Measurements from ENCODE around the gene SLC9A7. TPM values are rescaled to one million over a fixed set of nuclear protein-coding genes. Genes with fewer than 3 reads are reported as not detected.
A peak's percentile ranks its signal among the peaks of the same experiment; 100 is the strongest.

SLC9A7 gene
- polyA plus RNA-seq = 1 to 10 TPM in 2 of 4 donors, under 1 TPM in 2; under 0.01 to 2.8 (median 1.4) TPM
- long read RNA-seq, donor 1 = 0 reads
- long read RNA-seq, donor 2 = 0 reads
- long read RNA-seq, donor 3 = 0 reads
- long read RNA-seq, donor 4 = 0 reads
- long read RNA-seq, donor 5 = 0 reads
- long read RNA-seq, donor 6 = 0 reads
- long read RNA-seq, donor 7, partial matches to known transcripts = 5 of 5 reads
- long read RNA-seq, donor 7, other reads (novel, unspliced or antisense) = 0 of 5 reads
- long read RNA-seq, donor 8 = 0 reads
- long read RNA-seq, donor 9 = 0 reads
- long read RNA-seq, donor 10 = 0 reads

- no peaks in the 10 kb centered on the region for H3K27me3 ChIP-seq (ENCODE audit: control insufficient read depth in 3 of 3, insufficient read depth in 3 of 3, low read length in 3 of 3)
- no peaks in the 10 kb centered on the region for H3K36me3 ChIP-seq (ENCODE audit: control insufficient read depth in 3 of 3, insufficient read depth in 2 of 3, low read depth in 1 of 3, low read length in 3 of 3)
- peak; percentile 67 to 85 for DNase-seq
- peaks cover 0 to 4% (median 2%) of the 10 kb centered on the region in 3 donors for H3K4me1 ChIP-seq (ENCODE audit: control insufficient read depth in 3 of 3, insufficient read depth in 2 of 3, low read depth in 1 of 3, low read length in 2 of 3)
- H3K9me3 ChIP-seq (ENCODE audit: control insufficient read depth in 2 of 2, insufficient read depth in 1 of 2, low read depth in 1 of 2, low read length in 1 of 2) = peaks cover 0 to 2% of the 10 kb centered on the region in 2 donors
- H3K27ac ChIP-seq (ENCODE audit: low read depth in 1 of 3, low read length in 2 of 3) = peak within 1 kb of the TSS in 1 of 3 donors; percentile 58
- peak within 1 kb of the TSS; percentile 36 to 62 (median 51) for H3K4me3 ChIP-seq (ENCODE audit: low read depth in 1 of 3, low read length in 3 of 3)
- FAIRE-seq = no peak
- 0 to 27% (median 0%) methylated on average over 10 to 85 of the region's 85 CpGs for WGBS, 3 donors
Observed at GRCh38 chrX:46758956-46759644, at the start of gene SLC9A7. SLC9A7 (minus strand) TSS chrX:46759118; CDS start chrX:46759029, 89 bp downstream.

DNA sequence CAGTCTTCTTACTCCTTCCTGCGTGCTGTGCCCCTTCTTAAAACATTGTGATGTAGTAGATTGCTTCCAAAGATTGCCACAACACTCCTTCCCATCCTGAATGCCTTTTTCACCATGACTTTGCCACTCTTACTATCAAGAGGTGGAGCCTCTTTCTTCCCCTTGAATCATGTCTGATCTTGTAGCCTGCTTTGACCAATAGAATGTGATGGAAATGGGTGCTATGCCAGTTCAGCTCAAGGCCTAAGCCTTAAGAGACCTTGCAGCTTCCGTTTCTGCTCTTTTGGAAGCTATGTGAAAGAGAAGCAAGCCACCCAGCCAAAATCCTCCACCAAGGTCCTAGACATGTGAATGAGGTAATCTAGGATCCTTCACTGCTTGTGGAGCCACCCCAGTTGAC lies 46.4 kb upstream of the SLC9A7 start:
- Histone ChIP-seq H3K4me3 (ENCODE audit: low read depth in 1 of 3, low read length in 3 of 3) (no peak overlapping the region), H3K27ac (ENCODE audit: low read depth in 1 of 3, low read length in 2 of 3) (no peak overlapping the region), H3K4me1 (ENCODE audit: control insufficient read depth in 3 of 3, insufficient read depth in 2 of 3, low read depth in 1 of 3, low read length in 2 of 3) (no peaks in the 10 kb centered on the region), H3K9me3 (ENCODE audit: control insufficient read depth in 2 of 2, insufficient read depth in 1 of 2, low read depth in 1 of 2, low read length in 1 of 2) (no peaks in the 10 kb centered on the region), H3K36me3 (ENCODE audit: control insufficient read depth in 3 of 3, insufficient read depth in 2 of 3, low read depth in 1 of 3, low read length in 3 of 3) (no peaks in the 10 kb centered on the region), H3K27me3 (ENCODE audit: control insufficient read depth in 3 of 3, insufficient read depth in 3 of 3, low read length in 3 of 3) (peaks cover 0 to 3% (median 0%) of the 10 kb centered on the region in 3 donors)
- FAIRE-seq (no peak), DNase-seq (no peak)
- 78 to 93% (median 82%) methylated on average over 2 of the region's 2 CpGs for WGBS, 3 donors

GRCh38 chrX:46803140-46803539 lies 44.2 kb upstream of the SLC9A7 start:
- H3K4me1 ChIP-seq (ENCODE audit: control insufficient read depth in 3 of 3, insufficient read depth in 2 of 3, low read depth in 1 of 3, low read length in 2 of 3) = no peaks in the 10 kb centered on the region
- no peak overlapping the region for H3K27ac ChIP-seq (ENCODE audit: low read depth in 1 of 3, low read length in 2 of 3)
- no peaks in the 10 kb centered on the region for H3K36me3 ChIP-seq (ENCODE audit: control insufficient read depth in 3 of 3, insufficient read depth in 2 of 3, low read depth in 1 of 3, low read length in 3 of 3)
- peaks cover 0 to 3% (median 0%) of the 10 kb centered on the region in 3 donors for H3K27me3 ChIP-seq (ENCODE audit: control insufficient read depth in 3 of 3, insufficient read depth in 3 of 3, low read length in 3 of 3)
- FAIRE-seq (no peak), DNase-seq (peak in 1 of 2 donors; percentile 63)
- H3K4me3 ChIP-seq (ENCODE audit: low read depth in 1 of 3, low read length in 3 of 3) = no peak overlapping the region
- 17 to 55% (median 23%) methylated on average over 2 to 3 of the region's 3 CpGs for WGBS, 3 donors
- no peaks in the 10 kb centered on the region for H3K9me3 ChIP-seq (ENCODE audit: control insufficient read depth in 2 of 2, insufficient read depth in 1 of 2, low read depth in 1 of 2, low read length in 1 of 2)

- H3K9me3 ChIP-seq (ENCODE audit: control insufficient read depth in 2 of 2, insufficient read depth in 1 of 2, low read depth in 1 of 2, low read length in 1 of 2) = no peaks in the 10 kb centered on the region
- WGBS, 3 donors = 47 to 49% (median 47%) methylated on average over 8 of the region's 8 CpGs
- H3K4me1 ChIP-seq (ENCODE audit: control insufficient read depth in 3 of 3, insufficient read depth in 2 of 3, low read depth in 1 of 3, low read length in 2 of 3) = peaks cover 0 to 13% (median 0%) of the 10 kb centered on the region in 3 donors
- H3K36me3 ChIP-seq (ENCODE audit: control insufficient read depth in 3 of 3, insufficient read depth in 2 of 3, low read depth in 1 of 3, low read length in 3 of 3) = no peaks in the 10 kb centered on the region
- FAIRE-seq = no peak
- DNase-seq = peak; percentile 68 to 70
- H3K27me3 ChIP-seq (ENCODE audit: control insufficient read depth in 3 of 3, insufficient read depth in 3 of 3, low read length in 3 of 3) = peaks cover 0 to 3% (median 0%) of the 10 kb centered on the region in 3 donors
- no peak overlapping the region for H3K27ac ChIP-seq (ENCODE audit: low read depth in 1 of 3, low read length in 2 of 3)
- no peak overlapping the region for H3K4me3 ChIP-seq (ENCODE audit: low read depth in 1 of 3, low read length in 3 of 3)
Observed at GRCh38 chrX:46796574-46797191, 37.8 kb upstream of the SLC9A7 start.

DNA sequence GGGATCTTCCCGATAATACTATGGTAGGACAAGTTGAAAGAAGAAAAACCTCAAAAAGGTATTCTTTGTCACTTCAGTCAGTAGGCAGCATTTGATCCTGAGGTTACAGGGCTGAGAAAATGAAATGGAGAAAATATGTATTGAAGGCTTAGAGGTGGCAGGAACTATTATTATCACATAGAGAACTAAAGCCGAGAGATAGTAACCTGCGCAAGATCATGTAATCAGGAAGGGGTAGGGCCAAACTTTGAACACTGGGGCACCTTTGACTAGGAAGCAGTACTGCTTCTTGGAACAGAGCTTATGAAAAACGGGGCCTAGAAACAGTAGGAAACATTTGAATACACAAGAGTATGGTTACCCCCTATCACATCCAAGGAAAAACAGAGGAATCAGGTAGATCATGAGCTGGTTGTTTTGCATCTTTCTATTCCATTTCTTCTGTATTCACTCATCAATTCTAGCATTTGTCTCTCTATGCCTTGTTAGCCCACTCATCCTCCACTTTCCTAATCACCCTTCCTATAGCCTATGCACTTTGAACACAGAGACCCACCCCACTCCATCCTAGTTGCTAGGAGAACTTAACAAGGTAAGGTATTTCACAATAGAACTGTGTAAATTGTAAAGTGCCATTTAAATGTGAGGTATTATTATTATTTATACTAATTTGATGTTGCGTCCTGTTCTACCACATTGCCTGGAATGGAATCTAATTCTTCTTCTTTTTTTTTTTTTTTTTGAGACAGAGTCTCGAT lies 34.6 kb upstream of the SLC9A7 start:
- Histone ChIP-seq H3K36me3 (ENCODE audit: control insufficient read depth in 3 of 3, insufficient read depth in 2 of 3, low read depth in 1 of 3, low read length in 3 of 3) (no peaks in the 10 kb centered on the region), H3K4me1 (ENCODE audit: control insufficient read depth in 3 of 3, insufficient read depth in 2 of 3, low read depth in 1 of 3, low read length in 2 of 3) (peaks cover 0 to 13% (median 0%) of the 10 kb centered on the region in 3 donors), H3K27ac (ENCODE audit: low read depth in 1 of 3, low read length in 2 of 3) (peak overlapping the region in 1 of 3 donors; percentile 56), H3K27me3 (ENCODE audit: control insufficient read depth in 3 of 3, insufficient read depth in 3 of 3, low read length in 3 of 3) (no peaks in the 10 kb centered on the region), H3K4me3 (ENCODE audit: low read depth in 1 of 3, low read length in 3 of 3) (no peak overlapping the region), H3K9me3 (ENCODE audit: control insufficient read depth in 2 of 2, insufficient read depth in 1 of 2, low read depth in 1 of 2, low read length in 1 of 2) (no peaks in the 10 kb centered on the region)
- FAIRE-seq (no peak), DNase-seq (peak; percentile 53 to 61)
- WGBS, 3 donors = 33 to 61% (median 55%) methylated on average over 5 to 6 of the region's 6 CpGs

- Histone ChIP-seq H3K27ac (ENCODE audit: low read depth in 1 of 3, low read length in 2 of 3) (peak overlapping the region in 1 of 3 donors; percentile 56), H3K4me3 (ENCODE audit: low read depth in 1 of 3, low read length in 3 of 3) (no peak overlapping the region), H3K36me3 (ENCODE audit: control insufficient read depth in 3 of 3, insufficient read depth in 2 of 3, low read depth in 1 of 3, low read length in 3 of 3) (no peaks in the 10 kb centered on the region), H3K9me3 (ENCODE audit: control insufficient read depth in 2 of 2, insufficient read depth in 1 of 2, low read depth in 1 of 2, low read length in 1 of 2) (no peaks in the 10 kb centered on the region), H3K27me3 (ENCODE audit: control insufficient read depth in 3 of 3, insufficient read depth in 3 of 3, low read length in 3 of 3) (no peaks in the 10 kb centered on the region), H3K4me1 (ENCODE audit: control insufficient read depth in 3 of 3, insufficient read depth in 2 of 3, low read depth in 1 of 3, low read length in 2 of 3) (peaks cover 0 to 13% (median 0%) of the 10 kb centered on the region in 3 donors)
- DNase-seq = peak in 1 of 2 donors; percentile 16
- WGBS, 3 donors = 17 to 41% (median 35%) methylated on average over 4 of the region's 4 CpGs
- no peak for FAIRE-seq
Observed at GRCh38 chrX:46792810-46793188, 33.9 kb upstream of the SLC9A7 start.

- H3K4me3 ChIP-seq (ENCODE audit: low read depth in 1 of 3, low read length in 3 of 3) = no peak overlapping the region
Observed at GRCh38 chrX:46791927-46792809, 33.2 kb upstream of the SLC9A7 start.

More at GRCh38 chrX:46791927-46792809, 33.2 kb upstream of the SLC9A7 start:
- H3K9me3 ChIP-seq (ENCODE audit: control insufficient read depth in 2 of 2, insufficient read depth in 1 of 2, low read depth in 1 of 2, low read length in 1 of 2) = no peaks in the 10 kb centered on the region
- peaks cover 0 to 13% (median 0%) of the 10 kb centered on the region in 3 donors for H3K4me1 ChIP-seq (ENCODE audit: control insufficient read depth in 3 of 3, insufficient read depth in 2 of 3, low read depth in 1 of 3, low read length in 2 of 3)
- peak overlapping the region in 2 of 3 donors; percentile 56 to 81 for H3K27ac ChIP-seq (ENCODE audit: low read depth in 1 of 3, low read length in 2 of 3)
- FAIRE-seq = no peak
- no peaks in the 10 kb centered on the region for H3K27me3 ChIP-seq (ENCODE audit: control insufficient read depth in 3 of 3, insufficient read depth in 3 of 3, low read length in 3 of 3)
- H3K36me3 ChIP-seq (ENCODE audit: control insufficient read depth in 3 of 3, insufficient read depth in 2 of 3, low read depth in 1 of 3, low read length in 3 of 3) = no peaks in the 10 kb centered on the region
- peak; percentile 59 to 67 for DNase-seq
- 16 to 29% (median 26%) methylated on average over 7 of the region's 7 CpGs for WGBS, 3 donors
